Sigmoid colon (tissue), 7 donors: ENCODE results near the gene PIP5KL1. TPM values are rescaled to one million over a fixed set of nuclear protein-coding genes. Genes with fewer than 3 reads are reported as not detected.

Experiments
- DNase-seq: peaks from one replicate; pipeline ENCODE4 v3.0.0-alpha.2; 2019
- H3K27ac ChIP-seq, 4 donors: fragments of 200-600 bp; sonication (generic); one replicate each; pipeline ENCODE4 v1.5.1; 2016 to 2019; ENCODE audit warnings: mild to moderate bottlenecking in 1 of 4
- H3K27me3 ChIP-seq, 3 donors: fragments of 200-600 bp; sonication (generic); one replicate each; pipeline ENCODE4 v1.5.1; 2019; ENCODE audit warnings: mild to moderate bottlenecking in 1 of 3
- H3K36me3 ChIP-seq, 4 donors: fragments of 200-600 bp; sonication (generic); one replicate each; pipeline ENCODE4 v1.5.1; 2016 to 2019
- H3K4me1 ChIP-seq, 4 donors: fragments of 200-600 bp; sonication (generic); one replicate each; pipeline ENCODE4 v1.5.1; 2017 to 2019
- H3K4me3 ChIP-seq, 4 donors: fragments of 200-600 bp; sonication (generic); one replicate each; pipeline ENCODE4 v1.5.1; 2017 to 2019; ENCODE audit warnings: mild to moderate bottlenecking in 2 of 4, moderate library complexity in 1 of 4
- H3K9me3 ChIP-seq, 4 donors: fragments of 200-600 bp in 3 of 4; sonication (generic) in 3 of 4; one replicate each; pipeline versions ENCODE4 v1.5.1 to v1.6.1; 2013 to 2019
- EP300 ChIP-seq, 4 donors: sonication (generic); formaldehyde crosslinking; IDR thresholded peaks; one replicate each; pipeline ENCODE4 v1.6.1; 2017; ENCODE audit warnings: antibody characterized with exemption in 4 of 4
- POLR2A ChIP-seq, 2 donors: fragments of 450-650 bp; IDR thresholded peaks; one replicate each; pipeline ENCODE4 v1.6.1; 2016; ENCODE audit warnings: antibody characterized with exemption in 2 of 2, mild to moderate bottlenecking in 2 of 2, moderate library complexity in 2 of 2
- POLR2AphosphoS5 ChIP-seq, 4 donors: sonication (generic); formaldehyde crosslinking; IDR thresholded peaks; one replicate each; pipeline ENCODE4 v1.6.1; 2017; ENCODE audit warnings: antibody characterized with exemption in 4 of 4
- WGBS, 2 donors: extraction: QIAGEN DNeasy Blood & Tissue Kit; methylation state at CpG; one replicate each; pipeline ENCODE4 v1.1.7; 2013; 5-methylcytosine and 5-hydroxymethylcytosine counted together
- intact Hi-C: fragments of 100-400 bp; cut with DNase I; formaldehyde crosslinking; loops from one replicate; pipeline ENCODE4 v1.15.1; 2023
- polyA plus RNA-seq, 3 donors: library from polyadenylated mRNA; stranded (reverse); fragments of 200-250 nt; gene quantifications; one replicate each; pipeline ENCODE4 v1.2.3, GENCODE V29; 2013
- total RNA-seq, 4 donors: library from RNA; depleted of rRNA; stranded (reverse); fragments of >200 nt; gene quantifications; one replicate each; pipeline ENCODE4 v1.1.0, GENCODE V29; 2016
- TF ChIP-seq, protein P1 (sequence below), 4 experiments: fragments of 450-650 bp in 3 of 4; fragments of 200-600 bp in 1 of 4; IDR thresholded peaks; one replicate each; pipeline ENCODE4 v1.5.1; 2016 to 2019; ENCODE audit warnings: antibody characterized with exemption in 4 of 4, mild to moderate bottlenecking in 3 of 4, moderate library complexity in 2 of 4
- donor health status: healthy with polysubstance abuse.
- donor health status: Bipolar disorder and iron deficiency.
- donor health status: healthy.

PIP5KL1 gene
- total and polyA plus RNA-seq, 7 donors, result 0.16 to 4.2 (median 2.1) TPM; not detected in 1

DNA sequence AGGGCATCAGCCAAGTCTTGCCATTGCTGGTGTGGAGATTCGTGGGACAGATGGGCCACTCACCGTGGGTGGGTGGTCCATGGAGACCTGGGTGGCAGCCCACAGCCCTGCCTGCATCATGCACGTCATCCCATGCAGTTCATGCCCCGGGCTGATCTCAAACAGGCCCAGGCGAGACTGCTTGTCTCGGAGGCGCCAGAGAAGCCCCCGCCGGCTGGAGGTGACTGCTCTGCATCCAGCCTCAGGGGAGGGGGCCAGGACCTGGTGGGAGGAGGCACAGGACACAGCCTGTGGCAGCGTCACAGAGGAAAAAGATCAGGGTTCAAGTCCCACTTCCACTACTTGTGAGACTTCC is 975 bp downstream of the PIP5KL1 start:
- no peak for DNase-seq
- TF ChIP-seq POLR2A (IDR thresholded peaks at IDR 0.05) (no peak), EP300 (IDR thresholded peaks at IDR 0.05) (no peak), POLR2AphosphoS5 (IDR thresholded peaks at IDR 0.05) (no peak)
- TF ChIP-seq, protein P1, sequence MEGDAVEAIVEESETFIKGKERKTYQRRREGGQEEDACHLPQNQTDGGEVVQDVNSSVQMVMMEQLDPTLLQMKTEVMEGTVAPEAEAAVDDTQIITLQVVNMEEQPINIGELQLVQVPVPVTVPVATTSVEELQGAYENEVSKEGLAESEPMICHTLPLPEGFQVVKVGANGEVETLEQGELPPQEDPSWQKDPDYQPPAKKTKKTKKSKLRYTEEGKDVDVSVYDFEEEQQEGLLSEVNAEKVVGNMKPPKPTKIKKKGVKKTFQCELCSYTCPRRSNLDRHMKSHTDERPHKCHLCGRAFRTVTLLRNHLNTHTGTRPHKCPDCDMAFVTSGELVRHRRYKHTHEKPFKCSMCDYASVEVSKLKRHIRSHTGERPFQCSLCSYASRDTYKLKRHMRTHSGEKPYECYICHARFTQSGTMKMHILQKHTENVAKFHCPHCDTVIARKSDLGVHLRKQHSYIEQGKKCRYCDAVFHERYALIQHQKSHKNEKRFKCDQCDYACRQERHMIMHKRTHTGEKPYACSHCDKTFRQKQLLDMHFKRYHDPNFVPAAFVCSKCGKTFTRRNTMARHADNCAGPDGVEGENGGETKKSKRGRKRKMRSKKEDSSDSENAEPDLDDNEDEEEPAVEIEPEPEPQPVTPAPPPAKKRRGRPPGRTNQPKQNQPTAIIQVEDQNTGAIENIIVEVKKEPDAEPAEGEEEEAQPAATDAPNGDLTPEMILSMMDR (IDR thresholded peaks at IDR 0.05), result no peak
- no peaks in the 10 kb centered on the region for H3K9me3 ChIP-seq
- no peak overlapping the region for H3K27ac ChIP-seq
- peaks cover 22 to 69% (median 33%) of the 10 kb centered on the region in 3 donors for H3K27me3 ChIP-seq
- peaks cover 0 to 33% (median 31%) of the 10 kb centered on the region in 4 donors for H3K4me1 ChIP-seq
- H3K36me3 ChIP-seq, result peaks cover 0 to under 1% (median under 1%) of the 10 kb centered on the region in 4 donors
- H3K4me3 ChIP-seq, result no peak overlapping the region
- 73 to 79% methylated on average over 10 of the region's 10 CpGs for WGBS, 2 donors
- intact Hi-C loops, result loop anchor here (10.0 kb wide), 1 partner anchor 425 kb away; no protein-coding TSS in a partner anchor

DNA sequence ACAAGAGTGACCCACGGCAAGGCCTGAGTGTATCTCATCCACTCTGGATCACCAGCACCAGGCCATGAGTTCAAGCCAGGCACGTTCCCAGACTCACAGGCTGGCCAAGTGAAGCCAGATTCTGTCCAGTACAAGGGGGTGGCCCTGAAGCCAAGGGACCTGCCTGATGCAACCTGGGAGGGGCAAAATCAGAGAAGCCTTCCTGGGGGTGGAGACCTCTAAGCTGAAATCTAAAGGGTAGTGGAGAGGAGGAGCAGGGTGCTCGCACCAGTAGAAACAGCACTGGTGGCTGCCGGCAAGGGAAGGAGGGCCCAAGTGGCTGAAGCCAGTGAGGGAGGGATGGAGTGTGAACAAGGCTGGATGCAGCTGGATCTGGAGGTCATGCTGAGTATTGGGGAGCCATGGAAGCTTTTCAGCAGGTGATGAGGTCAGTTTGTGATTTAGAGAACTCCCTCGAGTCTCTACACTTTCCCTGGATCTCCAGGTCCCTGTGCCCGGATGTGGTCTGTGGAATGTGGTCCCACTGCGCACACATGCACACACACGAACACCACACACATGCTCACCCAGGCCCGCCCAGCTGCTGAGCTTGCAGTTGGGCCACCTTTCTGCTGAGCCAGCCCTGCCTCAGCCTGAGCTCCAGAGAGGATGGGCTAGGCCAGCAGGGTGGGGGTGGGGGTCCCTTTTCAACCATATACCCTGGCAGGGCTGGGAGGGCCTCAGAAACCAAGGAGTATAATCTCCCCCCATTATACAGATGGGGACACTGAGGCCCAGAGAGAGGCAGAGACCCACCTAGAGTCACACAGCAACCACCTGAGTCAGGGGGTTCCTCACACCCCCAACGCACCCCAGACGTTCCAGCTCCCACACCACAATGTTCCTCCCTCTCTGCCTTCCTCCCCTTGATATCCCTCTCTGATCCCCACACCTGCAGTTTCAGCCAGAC is 1.6 kb downstream of the PIP5KL1 start:
- 52 to 76% methylated on average over 11 of the region's 11 CpGs for WGBS, 2 donors
- intact Hi-C loops, result loop anchor here (10.0 kb wide), 1 partner anchor 424 kb away; no protein-coding TSS in a partner anchor
- Histone ChIP-seq H3K4me1 (peaks cover 0 to 33% (median 31%) of the 10 kb centered on the region in 4 donors), H3K4me3 (no peak overlapping the region), H3K36me3 (no peaks in the 10 kb centered on the region), H3K27me3 (peaks cover 22 to 69% (median 33%) of the 10 kb centered on the region in 3 donors), H3K27ac (no peak overlapping the region), H3K9me3 (no peaks in the 10 kb centered on the region)
- TF ChIP-seq, protein P1 (IDR thresholded peaks at IDR 0.05), result no peak
- TF ChIP-seq POLR2A (IDR thresholded peaks at IDR 0.05), result no peak
- TF ChIP-seq EP300 (IDR thresholded peaks at IDR 0.05), result no peak
- TF ChIP-seq POLR2AphosphoS5 (IDR thresholded peaks at IDR 0.05), result no peak
- no peak for DNase-seq

DNA sequence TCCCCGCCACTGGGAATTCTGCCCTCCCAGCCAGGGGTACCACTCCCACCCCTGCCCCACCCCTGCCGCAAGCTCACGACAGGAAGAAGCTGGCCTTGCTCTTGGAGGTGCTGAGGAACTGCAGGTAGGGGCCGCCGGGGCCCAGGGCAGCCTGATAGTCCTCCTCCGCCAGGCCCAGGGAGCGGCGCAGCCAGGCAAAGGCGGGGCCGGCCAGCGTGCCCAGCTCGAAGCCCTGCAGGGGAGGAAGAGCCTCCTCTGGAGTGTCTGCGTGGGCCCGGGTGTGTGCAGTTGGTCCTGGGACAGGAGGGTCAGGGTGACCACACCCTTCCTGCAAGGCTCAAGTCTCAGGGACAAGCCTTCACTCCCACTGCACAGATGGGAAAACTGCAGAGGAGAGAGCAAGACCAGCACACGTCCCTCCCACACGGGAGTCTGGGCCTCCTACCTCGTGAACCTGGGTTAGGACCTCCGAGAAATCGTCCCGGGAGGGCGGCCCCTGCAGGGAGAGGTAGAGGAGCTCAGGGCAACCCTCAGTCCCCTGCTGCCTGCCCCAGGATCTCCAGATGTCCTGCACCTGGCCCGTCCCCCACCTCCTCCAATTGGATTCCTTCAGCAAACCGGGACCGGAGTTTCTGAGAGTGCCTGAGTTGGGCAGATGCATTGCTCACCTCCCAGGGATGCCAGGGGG is 2.4 kb downstream of the PIP5KL1 start:
- no peaks in the 10 kb centered on the region for H3K9me3 ChIP-seq
- DNase-seq, result no peak
- TF ChIP-seq POLR2A (IDR thresholded peaks at IDR 0.05) (no peak), EP300 (IDR thresholded peaks at IDR 0.05) (no peak), POLR2AphosphoS5 (IDR thresholded peaks at IDR 0.05) (no peak)
- TF ChIP-seq, protein P1 (IDR thresholded peaks at IDR 0.05), result no peak
- peaks cover 0 to 33% (median 31%) of the 10 kb centered on the region in 4 donors for H3K4me1 ChIP-seq
- no peaks in the 10 kb centered on the region for H3K36me3 ChIP-seq
- H3K27ac ChIP-seq, result no peak overlapping the region
- peaks cover 22 to 69% (median 33%) of the 10 kb centered on the region in 3 donors for H3K27me3 ChIP-seq
- intact Hi-C loops, result loop anchor here (10.0 kb wide), 1 partner anchor 423 kb away; no protein-coding TSS in a partner anchor
- H3K4me3 ChIP-seq, result no peak overlapping the region
- 8 to 25% methylated on average over 24 of the region's 24 CpGs for WGBS, 2 donors

DNA sequence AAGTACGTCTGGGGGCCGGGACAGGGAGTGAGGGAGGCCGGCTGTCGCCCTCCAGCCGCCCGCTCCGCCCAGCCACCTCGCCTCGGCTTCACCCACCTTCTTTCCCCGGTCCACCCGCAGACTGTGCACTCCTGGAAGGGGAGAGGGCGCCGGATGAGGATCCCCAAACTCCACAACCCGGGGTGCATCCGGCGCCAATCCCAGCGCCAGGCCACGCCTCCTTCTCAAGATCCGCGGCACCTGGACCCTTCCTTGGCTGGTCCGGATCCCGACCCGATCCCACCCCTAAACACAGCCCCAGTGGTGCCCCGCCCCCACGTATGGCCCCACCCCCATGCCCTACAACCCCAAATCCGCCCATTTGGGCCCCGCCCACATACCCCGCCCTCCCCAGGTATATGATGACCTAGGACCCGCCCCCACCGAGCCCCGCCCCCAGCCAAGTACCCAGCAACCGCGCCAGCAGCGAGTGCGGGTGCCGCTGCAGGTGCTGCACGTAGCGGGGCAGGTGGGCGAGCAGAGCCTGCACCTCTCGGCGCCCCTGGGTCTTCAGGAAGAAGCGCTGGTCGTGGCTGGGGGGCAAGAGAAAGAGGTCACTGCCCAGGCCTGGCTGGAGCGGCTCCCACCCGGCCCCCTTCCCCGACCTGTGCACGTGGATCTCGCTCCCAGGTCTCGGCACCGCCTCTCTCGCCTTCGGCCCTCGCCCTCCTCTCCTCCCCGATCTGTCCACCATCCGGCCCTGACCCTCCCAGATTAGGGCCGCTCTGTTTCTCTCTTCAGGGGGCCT is 3.2 kb downstream of the PIP5KL1 start:
- H3K27ac ChIP-seq, result no peak overlapping the region
- TF ChIP-seq POLR2AphosphoS5 (IDR thresholded peaks at IDR 0.05) (no peak), EP300 (IDR thresholded peaks at IDR 0.05) (no peak), POLR2A (IDR thresholded peaks at IDR 0.05) (no peak)
- TF ChIP-seq, protein P1 (IDR thresholded peaks at IDR 0.05), result no peak
- 1 to 3% methylated on average over 56 of the region's 56 CpGs for WGBS, 2 donors
- no peaks in the 10 kb centered on the region for H3K36me3 ChIP-seq
- no peak for DNase-seq
- peaks cover 22 to 69% (median 33%) of the 10 kb centered on the region in 3 donors for H3K27me3 ChIP-seq
- intact Hi-C loops, result loop anchor here (10.0 kb wide), 1 partner anchor 423 kb away; no protein-coding TSS in a partner anchor
- H3K4me1 ChIP-seq, result peaks cover 0 to 33% (median 31%) of the 10 kb centered on the region in 4 donors
- H3K4me3 ChIP-seq, result peak overlapping the region in 1 of 4 donors; percentile 5
- no peaks in the 10 kb centered on the region for H3K9me3 ChIP-seq
